Activated T-helper 1 cell treated with anti-CD3 and anti-CD28 coated beads, Interleukin-12 subunit alpha, Interleukin-12 subunit beta, Interleukin-2, Interleukin-4 antibody, amounts not matched to agents 30 ng/mL and 10 ng/mL and 1 ng/mL, durations not matched to agents 14 hours and 24 hours and 36 hours (primary cell): ENCODE measurements around the gene CCP110. TPM values are rescaled to one million over a fixed set of nuclear protein-coding genes. Genes with fewer than 3 reads are reported as not detected.
"Not testable (repeated sequence)": the region's sequence is repeated elsewhere in the genome, so short reads cannot be mapped to it uniquely, and the experiment has no call there.

ENCODE experiments used
- DNase-seq: peaks from one replicate; pipeline ENCODE4 v3.0.0; 2021; ENCODE audit warnings: low spot score
- H3K27ac Mint-ChIP-seq: one replicate; pipeline ENCODE4 v1.8.0; 2021; ENCODE audit warnings: mild to moderate bottlenecking, mixed read lengths
- H3K27me3 Mint-ChIP-seq: one replicate; pipeline ENCODE4 v1.8.0; 2022; ENCODE audit warnings: mild to moderate bottlenecking, moderate library complexity, mixed read lengths; ENCODE audit not compliant: insufficient read depth
- H3K36me3 Mint-ChIP-seq: one replicate; pipeline ENCODE4 v1.8.0; 2021; ENCODE audit warnings: low read depth, mixed read lengths
- H3K4me1 Mint-ChIP-seq: one replicate; pipeline ENCODE4 v1.8.0; 2021; ENCODE audit warnings: low read depth, mixed read lengths
- H3K4me3 Mint-ChIP-seq: one replicate; pipeline ENCODE4 v1.8.0; 2021; ENCODE audit warnings: mild to moderate bottlenecking, moderate library complexity, mixed read lengths
- H3K9me3 Mint-ChIP-seq: one replicate; pipeline ENCODE4 v1.8.0; 2021; ENCODE audit warnings: mixed read lengths
- intact Hi-C: fragments of 100-400 bp; cut with micrococcal nuclease; formaldehyde crosslinking; loops from one replicate; pipeline ENCODE4 v1.15.1; 2024
- total RNA-seq: library from RNA; stranded (reverse); gene quantifications from 2 replicates; pipeline ENCODE4 v1.2.3, GENCODE V29; 2022

The CCP110 gene
- total RNA-seq, 1 donor from 2014 or later = 31.4 TPM

DNA sequence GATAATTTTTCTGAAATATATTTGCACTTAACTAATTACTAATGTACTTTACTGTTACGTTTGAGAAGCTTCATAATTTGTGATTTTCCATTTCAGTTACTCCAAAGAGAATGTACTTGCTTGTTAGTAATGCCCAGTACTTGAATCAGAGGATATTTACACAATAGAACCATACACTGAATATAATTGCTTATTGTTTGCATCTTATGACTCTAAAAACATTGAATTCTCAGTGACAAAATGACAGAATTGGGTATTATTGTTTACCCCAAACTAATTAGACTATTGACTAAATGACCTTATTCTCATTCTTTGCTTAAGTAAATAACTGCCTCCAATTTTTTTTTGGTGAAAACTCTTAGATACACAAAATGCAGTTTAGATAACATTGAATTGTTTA, 8.9 kb downstream of the CCP110 start:
- H3K4me1 Mint-ChIP-seq = no peaks in the 10 kb centered on the region
- no peaks in the 10 kb centered on the region for H3K9me3 Mint-ChIP-seq
- H3K27ac Mint-ChIP-seq = no peak overlapping the region
- no peaks in the 10 kb centered on the region for H3K27me3 Mint-ChIP-seq
- intact Hi-C loops = no loop called here
- peaks cover 32% of the 10 kb centered on the region for H3K36me3 Mint-ChIP-seq
- DNase-seq = no peak
- no peak overlapping the region for H3K4me3 Mint-ChIP-seq

- intact Hi-C loops = no loop called here
- Mint-ChIP-seq H3K27ac (no peak overlapping the region), H3K27me3 (no peaks in the 10 kb centered on the region), H3K4me1 (peaks cover 6% of the 10 kb centered on the region), H3K36me3 (peaks cover 44% of the 10 kb centered on the region), H3K4me3 (no peak overlapping the region), H3K9me3 (no peaks in the 10 kb centered on the region)
- DNase-seq = no peak
Measured at GRCh38 chr16:19540241-19540970, 16.7 kb downstream of the CCP110 start.

GRCh38 chr16:19542138-19542821, 18.5 kb downstream of the CCP110 start:
- no peak overlapping the region for H3K27ac Mint-ChIP-seq
- intact Hi-C loops = no loop called here
- DNase-seq = no peak
- H3K4me3 Mint-ChIP-seq = no peak overlapping the region
- peaks cover 6% of the 10 kb centered on the region for H3K4me1 Mint-ChIP-seq
- no peaks in the 10 kb centered on the region for H3K9me3 Mint-ChIP-seq
- no peaks in the 10 kb centered on the region for H3K27me3 Mint-ChIP-seq
- peaks cover 37% of the 10 kb centered on the region for H3K36me3 Mint-ChIP-seq

- H3K27ac Mint-ChIP-seq, H3K9me3 Mint-ChIP-seq, H3K4me3 Mint-ChIP-seq, DNase-seq, H3K4me1 Mint-ChIP-seq, H3K27me3 Mint-ChIP-seq, intact Hi-C loops: not testable (repeated sequence)
- peaks cover 41% of the 10 kb centered on the region for H3K36me3 Mint-ChIP-seq
Measured at GRCh38 chr16:19543278-19543996, 19.7 kb downstream of the CCP110 start.

GRCh38 chr16:19548144-19548543, 24.4 kb downstream of the CCP110 start:
- H3K9me3 Mint-ChIP-seq = no peaks in the 10 kb centered on the region
- H3K27me3 Mint-ChIP-seq = no peaks in the 10 kb centered on the region
- H3K4me3 Mint-ChIP-seq = no peak overlapping the region
- intact Hi-C loops = no loop called here
- H3K36me3 Mint-ChIP-seq = peaks cover 30% of the 10 kb centered on the region
- H3K4me1 Mint-ChIP-seq = peaks cover 6% of the 10 kb centered on the region
- H3K27ac Mint-ChIP-seq = no peak overlapping the region
- DNase-seq = no peak

GRCh38 chr16:19549673-19550072, 25.9 kb downstream of the CCP110 start:
- Mint-ChIP-seq H3K4me3 (no peak overlapping the region), H3K27me3 (no peaks in the 10 kb centered on the region), H3K4me1 (no peaks in the 10 kb centered on the region), H3K36me3 (peaks cover 19% of the 10 kb centered on the region), H3K9me3 (no peaks in the 10 kb centered on the region), H3K27ac (no peak overlapping the region)
- intact Hi-C loops = no loop called here
- no peak for DNase-seq

DNA sequence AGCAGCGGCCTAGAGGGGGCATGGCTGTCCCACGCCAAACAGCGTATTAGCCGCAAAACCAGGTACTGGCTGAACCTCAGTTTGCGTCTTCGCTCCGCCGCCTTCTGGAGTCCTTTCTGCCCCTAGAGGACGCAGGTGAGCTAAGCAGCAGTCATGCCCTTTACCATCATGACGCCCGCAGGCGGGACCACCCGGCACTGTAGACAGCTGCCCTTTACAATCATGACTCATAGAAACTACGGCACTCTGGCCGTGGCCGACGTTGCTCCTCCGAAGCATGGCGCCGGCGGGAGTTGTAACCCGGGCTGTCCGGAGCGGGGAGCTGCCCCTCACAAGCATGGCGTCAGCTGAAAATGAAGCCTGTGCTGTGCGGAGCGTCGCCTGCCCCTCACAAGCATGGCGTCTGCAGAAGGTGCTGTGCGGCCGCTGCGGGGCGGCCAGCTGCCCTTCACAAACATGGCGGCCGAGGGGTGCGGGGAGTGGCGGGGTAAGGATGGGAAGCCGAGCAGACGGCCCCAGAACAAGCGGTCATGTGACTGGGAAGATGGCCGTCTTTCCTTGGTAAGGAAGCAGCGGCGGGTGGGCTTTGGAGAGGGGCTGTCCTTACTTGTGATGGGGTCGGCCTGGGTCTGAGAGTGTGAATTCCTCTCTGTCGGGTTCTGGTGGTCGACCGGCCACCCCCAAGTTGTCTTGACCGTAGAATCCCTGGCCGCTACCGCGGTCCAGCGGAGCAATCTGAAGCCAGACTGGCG, 31.6 kb downstream of the CCP110 start, which contains the start of gene VPS35L:
Gene VPS35L (plus strand): TSS at position 518 of the 752 bp plus-strand sequence. CDS start 27 bp downstream, at position 545.
- H3K36me3 Mint-ChIP-seq = peaks cover 9% of the 10 kb centered on the region
- peak within 1 kb of the TSS; percentile 93 for H3K27ac Mint-ChIP-seq
- peaks cover 14% of the 10 kb centered on the region for H3K4me1 Mint-ChIP-seq
- H3K9me3 Mint-ChIP-seq = no peaks in the 10 kb centered on the region
- peak; percentile 93 for DNase-seq
- H3K4me3 Mint-ChIP-seq = peak within 1 kb of the TSS; percentile 93
- intact Hi-C loops = loop anchor here (1.0 to 5.0 kb wide), 6 partner anchors 32 to 754 kb away; partner anchors contain the start of genes ARL6IP1, CCP110, COQ7 and IQCK
- no peaks in the 10 kb centered on the region for H3K27me3 Mint-ChIP-seq

DNA sequence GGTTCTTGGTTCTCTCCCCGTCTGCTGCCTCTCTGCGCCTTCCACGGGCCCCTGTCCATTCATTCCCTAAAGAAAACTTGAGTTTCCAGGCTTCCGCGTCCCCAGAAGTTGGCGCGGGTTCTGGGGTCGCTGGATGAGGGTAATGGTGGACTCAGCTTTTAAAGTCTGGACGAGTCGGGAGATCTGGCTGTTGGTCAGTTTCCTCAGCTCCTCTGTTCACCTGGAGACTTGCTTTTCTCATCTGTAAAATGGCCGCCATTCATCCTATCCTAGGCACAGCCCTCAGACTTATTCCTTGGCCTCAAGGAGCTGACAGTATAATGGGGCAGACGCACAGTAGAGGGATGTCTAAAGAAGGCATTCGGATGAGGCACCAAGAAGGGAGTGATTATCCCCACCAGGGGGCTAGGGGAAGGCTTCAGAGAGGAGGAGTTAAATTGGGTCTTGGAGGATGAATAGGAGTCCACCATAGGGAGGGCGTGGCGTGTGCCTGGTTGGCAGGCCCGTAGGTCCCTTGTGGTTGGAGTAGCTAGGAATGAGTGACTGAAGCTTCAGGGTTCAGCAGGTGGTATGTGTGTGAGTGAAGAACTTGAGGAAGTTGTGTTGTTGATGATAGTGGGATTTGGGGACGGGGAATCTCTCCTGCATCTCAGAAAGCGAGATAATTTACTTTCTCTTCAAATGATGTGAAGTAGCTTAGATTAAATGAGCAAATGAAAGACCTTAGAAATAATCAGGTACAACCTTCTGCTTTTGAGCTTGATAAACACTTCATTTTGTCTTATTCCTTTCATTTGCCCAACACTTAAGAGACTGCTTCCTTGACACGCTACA, 32.4 kb downstream of the CCP110 start:
- H3K27me3 Mint-ChIP-seq = no peaks in the 10 kb centered on the region
- peak overlapping the region; percentile 93 for H3K4me3 Mint-ChIP-seq
- peak overlapping the region; percentile 93 for H3K27ac Mint-ChIP-seq
- peak; percentile 8 for DNase-seq
- peaks cover 14% of the 10 kb centered on the region for H3K4me1 Mint-ChIP-seq
- H3K9me3 Mint-ChIP-seq = no peaks in the 10 kb centered on the region
- intact Hi-C loops = loop anchor here (1.0 to 5.0 kb wide), 6 partner anchors 33 to 755 kb away; partner anchors contain the start of genes ARL6IP1, CCP110, COQ7 and IQCK
- H3K36me3 Mint-ChIP-seq = peaks cover 4% of the 10 kb centered on the region

DNA sequence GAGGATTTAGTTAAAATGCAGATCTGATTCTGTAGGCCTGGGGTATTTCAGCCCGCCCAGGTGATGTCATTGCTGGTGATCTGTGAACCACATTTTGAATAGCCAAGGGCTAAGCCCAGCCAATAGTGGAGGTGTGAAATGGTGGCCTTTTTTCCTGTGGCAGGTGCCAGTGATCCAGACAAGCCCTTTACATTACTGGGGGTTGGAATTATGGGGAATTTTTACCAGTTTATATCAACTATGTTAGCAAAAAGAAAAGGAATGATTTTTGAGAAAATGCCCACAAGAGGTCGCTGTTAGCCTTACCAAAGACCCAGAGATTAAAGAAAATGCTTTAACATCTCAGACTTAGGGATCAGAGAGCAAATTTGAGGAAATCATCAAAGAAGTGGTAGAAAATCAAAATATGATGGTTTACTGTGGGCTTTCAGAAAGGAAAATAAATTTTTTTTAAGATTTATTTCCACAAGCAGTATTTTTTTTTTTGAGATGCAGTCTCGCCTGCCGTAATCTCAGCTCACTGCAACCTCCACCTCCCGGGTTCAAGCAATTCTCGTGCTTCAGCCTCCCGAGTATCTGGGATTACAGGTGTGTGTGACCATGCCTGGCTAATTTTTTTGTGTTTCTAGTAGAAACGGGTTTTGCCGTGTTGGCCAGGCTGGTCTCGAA, 35.6 kb downstream of the CCP110 start:
- H3K36me3 Mint-ChIP-seq = peaks cover 6% of the 10 kb centered on the region
- H3K4me1 Mint-ChIP-seq = peaks cover 14% of the 10 kb centered on the region
- DNase-seq = no peak
- no peak overlapping the region for H3K27ac Mint-ChIP-seq
- no peaks in the 10 kb centered on the region for H3K27me3 Mint-ChIP-seq
- H3K9me3 Mint-ChIP-seq = peaks cover 6% of the 10 kb centered on the region
- intact Hi-C loops = loop anchor here (1.0 to 5.0 kb wide), 2 partner anchors 327 to 442 kb away; no protein-coding TSS in a partner anchor
- H3K4me3 Mint-ChIP-seq = no peak overlapping the region

- intact Hi-C loops = no loop called here
- Mint-ChIP-seq H3K27ac (no peak overlapping the region), H3K4me3 (no peak overlapping the region)
Measured at GRCh38 chr16:19560078-19560477, 36.3 kb downstream of the CCP110 start.

GRCh38 chr16:19563377-19563776, 39.6 kb downstream of the CCP110 start:
- Mint-ChIP-seq H3K9me3 (peaks cover 6% of the 10 kb centered on the region), H3K4me1 (no peaks in the 10 kb centered on the region), H3K27me3 (no peaks in the 10 kb centered on the region), H3K27ac (no peak overlapping the region), H3K36me3 (peaks cover 15% of the 10 kb centered on the region), H3K4me3 (no peak overlapping the region)
- intact Hi-C loops = no loop called here
- DNase-seq = no peak

More at GRCh38 chr16:19560078-19560477, 36.3 kb downstream of the CCP110 start:
- Mint-ChIP-seq H3K9me3 (peaks cover 6% of the 10 kb centered on the region), H3K4me1 (peaks cover 10% of the 10 kb centered on the region), H3K27me3 (no peaks in the 10 kb centered on the region), H3K36me3 (peaks cover 8% of the 10 kb centered on the region)
- no peak for DNase-seq
